Measurements from ENCODE around the gene RPS6KA6. TPM values are rescaled to one million over a fixed set of nuclear protein-coding genes. Genes with fewer than 3 reads are reported as not detected.

The RPS6KA6 gene
- total RNA-seq, 4 donors from 2014 or later: 0.49 to 3.9 (median 0.72) TPM

DNA sequence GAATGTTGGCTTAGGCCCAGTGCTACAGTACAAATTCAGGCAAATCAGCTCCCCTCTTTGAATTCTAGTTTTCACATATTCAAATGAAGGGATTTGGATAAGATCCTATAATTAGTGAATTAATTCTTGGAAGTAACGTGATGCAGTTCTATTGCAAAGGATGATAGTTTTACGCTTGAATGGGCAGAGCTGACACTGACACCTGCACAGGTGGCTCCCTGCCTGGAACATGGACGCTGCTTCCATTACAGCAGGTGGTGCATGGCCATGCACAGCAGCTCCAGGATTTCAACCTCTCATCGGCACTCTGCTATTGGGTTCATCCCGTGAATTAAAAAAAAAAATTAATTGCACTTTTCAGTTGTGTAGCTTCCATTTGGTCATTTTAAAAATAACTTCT, 28.4 kb upstream of the RPS6KA6 start:
- TF ChIP-seq, protein P1, sequence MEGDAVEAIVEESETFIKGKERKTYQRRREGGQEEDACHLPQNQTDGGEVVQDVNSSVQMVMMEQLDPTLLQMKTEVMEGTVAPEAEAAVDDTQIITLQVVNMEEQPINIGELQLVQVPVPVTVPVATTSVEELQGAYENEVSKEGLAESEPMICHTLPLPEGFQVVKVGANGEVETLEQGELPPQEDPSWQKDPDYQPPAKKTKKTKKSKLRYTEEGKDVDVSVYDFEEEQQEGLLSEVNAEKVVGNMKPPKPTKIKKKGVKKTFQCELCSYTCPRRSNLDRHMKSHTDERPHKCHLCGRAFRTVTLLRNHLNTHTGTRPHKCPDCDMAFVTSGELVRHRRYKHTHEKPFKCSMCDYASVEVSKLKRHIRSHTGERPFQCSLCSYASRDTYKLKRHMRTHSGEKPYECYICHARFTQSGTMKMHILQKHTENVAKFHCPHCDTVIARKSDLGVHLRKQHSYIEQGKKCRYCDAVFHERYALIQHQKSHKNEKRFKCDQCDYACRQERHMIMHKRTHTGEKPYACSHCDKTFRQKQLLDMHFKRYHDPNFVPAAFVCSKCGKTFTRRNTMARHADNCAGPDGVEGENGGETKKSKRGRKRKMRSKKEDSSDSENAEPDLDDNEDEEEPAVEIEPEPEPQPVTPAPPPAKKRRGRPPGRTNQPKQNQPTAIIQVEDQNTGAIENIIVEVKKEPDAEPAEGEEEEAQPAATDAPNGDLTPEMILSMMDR (IDR thresholded peaks at IDR 0.05; ENCODE audit: low read depth): no peak

DNA sequence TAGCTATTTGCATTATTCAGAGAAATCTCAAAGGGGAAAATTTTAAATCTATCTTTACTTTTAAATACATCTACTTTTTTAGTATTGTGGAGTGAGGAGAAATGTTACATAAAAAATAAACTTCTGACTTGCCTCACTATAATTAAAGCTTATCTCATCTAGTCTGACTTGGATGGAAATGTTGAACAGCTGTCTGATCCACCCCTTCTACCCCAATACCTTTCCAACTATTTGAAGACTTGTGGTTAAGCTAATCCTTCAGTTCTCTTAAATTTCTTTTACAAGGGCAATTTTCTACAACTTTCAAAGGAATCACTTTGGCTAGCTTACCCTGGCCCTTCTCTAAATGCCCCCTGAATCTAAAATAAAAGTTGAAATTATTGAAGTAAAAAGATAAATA, 17.3 kb upstream of the RPS6KA6 start:
- TF ChIP-seq, protein P1 (IDR thresholded peaks at IDR 0.05; ENCODE audit: low read depth): no peak

DNA sequence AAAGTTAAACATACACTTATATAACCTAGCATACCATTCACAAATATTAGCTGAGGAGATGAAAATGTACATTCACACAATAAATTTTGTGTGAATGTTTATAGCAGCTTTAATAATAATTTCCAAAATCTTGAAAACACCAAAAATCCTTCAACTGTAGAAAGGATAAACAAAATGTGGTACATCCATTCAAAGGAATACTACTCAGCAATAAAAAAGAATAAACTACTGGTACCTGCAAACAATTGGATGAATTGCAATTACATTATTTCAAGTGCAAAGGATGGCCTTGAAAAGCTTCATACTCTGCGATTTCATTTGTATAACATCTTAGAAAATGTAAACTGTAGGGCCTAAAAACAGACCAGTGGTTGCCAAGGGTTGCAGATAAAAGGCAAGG, 11.7 kb upstream of the RPS6KA6 start:
- TF ChIP-seq, protein P1 (IDR thresholded peaks at IDR 0.05; ENCODE audit: low read depth): no peak

DNA sequence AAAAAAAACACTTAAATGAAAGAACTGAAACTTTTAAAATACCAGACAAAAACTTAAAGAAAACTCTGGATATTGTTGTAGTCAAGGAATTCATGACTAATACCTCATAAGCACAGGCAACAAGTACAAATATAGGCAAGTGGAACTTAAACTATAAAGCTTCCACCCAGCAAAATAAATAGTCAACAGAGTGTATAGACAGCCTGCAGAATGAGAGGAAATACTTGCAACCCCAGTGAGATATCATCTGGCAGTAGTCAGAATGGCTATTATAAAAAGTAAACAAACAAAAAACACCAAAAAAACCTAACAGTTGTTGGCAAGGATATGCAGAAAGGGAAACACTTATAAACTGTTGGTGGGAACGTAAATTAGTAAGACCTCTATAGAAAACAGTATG, 9.6 kb upstream of the RPS6KA6 start:
- TF ChIP-seq, protein P1 (IDR thresholded peaks at IDR 0.05; ENCODE audit: low read depth): no peak

DNA sequence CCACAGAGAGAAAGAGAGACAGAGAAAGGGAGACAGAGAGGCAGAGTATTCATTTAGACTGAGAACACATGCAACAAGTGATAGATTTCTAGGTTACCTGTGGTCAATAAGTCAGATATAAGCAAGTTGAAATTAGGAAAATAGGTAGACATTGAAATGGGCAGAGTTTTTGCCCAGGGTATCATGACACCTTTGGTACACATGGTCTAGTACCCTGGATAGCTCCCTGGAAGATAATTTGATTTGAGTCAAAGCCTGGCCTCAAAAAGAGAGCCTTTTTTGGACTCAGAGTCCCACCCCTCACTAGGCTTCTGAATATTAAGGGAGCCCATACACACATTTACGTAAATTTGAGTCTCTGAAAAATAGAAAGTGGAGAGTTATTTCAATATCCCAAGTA, 4.0 kb upstream of the RPS6KA6 start:
- TF ChIP-seq, protein P1 (IDR thresholded peaks at IDR 0.05; ENCODE audit: low read depth): no peak

DNA sequence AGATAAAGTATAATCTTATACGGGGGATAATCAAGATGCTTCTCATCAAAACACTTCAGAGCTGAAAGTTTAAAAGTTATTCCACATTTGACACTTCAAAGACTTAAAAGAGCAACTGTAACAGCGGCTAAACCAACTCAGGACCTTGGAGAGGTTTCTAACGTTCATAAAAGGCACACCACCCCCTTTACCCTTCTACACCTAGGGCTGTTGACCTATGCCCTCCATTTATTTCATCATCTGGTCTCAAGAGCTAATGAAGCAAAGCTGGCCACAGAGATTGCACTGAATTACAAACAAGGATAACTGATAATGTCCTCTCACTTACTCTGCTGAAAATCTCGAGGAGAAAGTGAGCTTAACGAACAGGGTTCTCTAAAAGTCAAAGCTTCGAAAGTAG, 1.1 kb upstream of the RPS6KA6 start:
- TF ChIP-seq, protein P1 (IDR thresholded peaks at IDR 0.05; ENCODE audit: low read depth): no peak

DNA sequence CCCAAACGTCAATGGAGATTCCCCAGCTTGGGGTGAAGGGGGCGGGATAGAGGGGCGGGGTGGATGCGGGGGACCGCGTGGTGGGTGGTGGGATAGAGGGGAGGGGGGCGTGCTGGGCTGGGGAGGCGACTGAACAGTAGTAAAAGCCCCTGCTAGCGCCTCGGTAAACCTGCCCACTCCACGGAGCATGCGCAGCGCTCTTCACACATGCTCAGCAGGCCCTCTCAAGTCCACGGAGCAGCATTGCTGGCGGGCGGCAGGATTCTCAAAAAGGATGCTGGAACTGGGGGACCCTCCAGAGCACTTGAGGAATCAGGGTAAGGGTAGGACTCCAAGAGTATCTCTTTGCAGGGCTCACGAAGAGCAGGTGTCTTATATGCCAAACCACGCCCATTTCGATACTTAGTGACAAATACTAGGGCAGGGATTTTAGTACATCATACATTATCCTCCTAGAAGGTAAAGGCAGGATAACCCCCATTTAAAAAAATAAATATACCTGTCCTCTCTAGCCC, 378 bp upstream of the RPS6KA6 start:
- TF ChIP-seq, protein P1 (IDR thresholded peaks at IDR 0.05; ENCODE audit: low read depth): no peak
